Measurements from ENCODE around the gene COX7B2.

DNA sequence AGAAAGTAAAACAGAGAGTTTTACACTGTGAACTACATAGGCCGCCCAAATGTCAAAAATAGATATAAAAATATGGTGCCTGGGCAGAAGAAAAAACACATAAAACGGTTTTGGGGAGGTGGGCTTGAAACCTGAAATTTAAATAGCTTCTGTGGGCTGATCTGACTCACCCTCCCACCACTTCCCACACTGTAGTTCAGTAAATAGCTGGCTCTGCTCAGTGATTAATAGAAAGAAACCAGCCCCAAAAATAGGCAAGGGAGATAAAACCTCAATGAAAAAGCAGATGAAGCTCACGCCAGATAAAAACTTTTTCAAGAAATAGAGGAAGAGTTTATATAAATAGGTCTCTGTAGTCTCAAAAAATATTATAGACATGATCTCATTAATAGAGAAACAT, 13.2 kb upstream of the COX7B2 start:
- TF ChIP-seq, protein P1, sequence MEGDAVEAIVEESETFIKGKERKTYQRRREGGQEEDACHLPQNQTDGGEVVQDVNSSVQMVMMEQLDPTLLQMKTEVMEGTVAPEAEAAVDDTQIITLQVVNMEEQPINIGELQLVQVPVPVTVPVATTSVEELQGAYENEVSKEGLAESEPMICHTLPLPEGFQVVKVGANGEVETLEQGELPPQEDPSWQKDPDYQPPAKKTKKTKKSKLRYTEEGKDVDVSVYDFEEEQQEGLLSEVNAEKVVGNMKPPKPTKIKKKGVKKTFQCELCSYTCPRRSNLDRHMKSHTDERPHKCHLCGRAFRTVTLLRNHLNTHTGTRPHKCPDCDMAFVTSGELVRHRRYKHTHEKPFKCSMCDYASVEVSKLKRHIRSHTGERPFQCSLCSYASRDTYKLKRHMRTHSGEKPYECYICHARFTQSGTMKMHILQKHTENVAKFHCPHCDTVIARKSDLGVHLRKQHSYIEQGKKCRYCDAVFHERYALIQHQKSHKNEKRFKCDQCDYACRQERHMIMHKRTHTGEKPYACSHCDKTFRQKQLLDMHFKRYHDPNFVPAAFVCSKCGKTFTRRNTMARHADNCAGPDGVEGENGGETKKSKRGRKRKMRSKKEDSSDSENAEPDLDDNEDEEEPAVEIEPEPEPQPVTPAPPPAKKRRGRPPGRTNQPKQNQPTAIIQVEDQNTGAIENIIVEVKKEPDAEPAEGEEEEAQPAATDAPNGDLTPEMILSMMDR (IDR thresholded peaks at IDR 0.05 in 2 of 3, conservative IDR thresholded peaks at IDR 0.05 in 1 of 3; ENCODE audit: insufficient read depth in 2 of 3, low read depth in 1 of 3, low read length in 3 of 3) = no peak
- TF ChIP-seq NUFIP1 (IDR thresholded peaks at IDR 0.05; ENCODE audit: partially characterized antibody) (no peak), SOX6 (IDR thresholded peaks at IDR 0.05) (no peak), SIN3A (IDR thresholded peaks at IDR 0.05; ENCODE audit: borderline replicate concordance in 2 of 2, control insufficient read depth in 1 of 2, low read depth in 2 of 2, low read length in 2 of 2) (no peak), EZH2 (IDR thresholded peaks at IDR 0.05; ENCODE audit: borderline replicate concordance, low read depth, low read length) (no peak), YY1 (IDR thresholded peaks at IDR 0.05; ENCODE audit: borderline replicate concordance in 1 of 3, control insufficient read depth in 1 of 3, extremely low read depth in 1 of 3, insufficient read depth in 3 of 3, insufficient read length in 1 of 3, insufficient replicate concordance in 2 of 3, low read depth in 1 of 3, low read length in 2 of 3) (no peak), POLR2AphosphoS5 (IDR thresholded peaks at IDR 0.05; ENCODE audit: control insufficient read depth, insufficient read depth, low read depth, low read length) (no peak), JUND (IDR thresholded peaks at IDR 0.05; ENCODE audit: borderline replicate concordance, low read depth, low read length) (no peak), JUND (tag; IDR thresholded peaks at IDR 0.05; ENCODE audit: borderline replicate concordance, low read depth, low read length) (no peak), POLR2A (conservative IDR thresholded peaks at IDR 0.05) (no peak), EP300 (IDR thresholded peaks at IDR 0.05; ENCODE audit: low read length) (no peak)
- TF ChIP-seq, protein P2, sequence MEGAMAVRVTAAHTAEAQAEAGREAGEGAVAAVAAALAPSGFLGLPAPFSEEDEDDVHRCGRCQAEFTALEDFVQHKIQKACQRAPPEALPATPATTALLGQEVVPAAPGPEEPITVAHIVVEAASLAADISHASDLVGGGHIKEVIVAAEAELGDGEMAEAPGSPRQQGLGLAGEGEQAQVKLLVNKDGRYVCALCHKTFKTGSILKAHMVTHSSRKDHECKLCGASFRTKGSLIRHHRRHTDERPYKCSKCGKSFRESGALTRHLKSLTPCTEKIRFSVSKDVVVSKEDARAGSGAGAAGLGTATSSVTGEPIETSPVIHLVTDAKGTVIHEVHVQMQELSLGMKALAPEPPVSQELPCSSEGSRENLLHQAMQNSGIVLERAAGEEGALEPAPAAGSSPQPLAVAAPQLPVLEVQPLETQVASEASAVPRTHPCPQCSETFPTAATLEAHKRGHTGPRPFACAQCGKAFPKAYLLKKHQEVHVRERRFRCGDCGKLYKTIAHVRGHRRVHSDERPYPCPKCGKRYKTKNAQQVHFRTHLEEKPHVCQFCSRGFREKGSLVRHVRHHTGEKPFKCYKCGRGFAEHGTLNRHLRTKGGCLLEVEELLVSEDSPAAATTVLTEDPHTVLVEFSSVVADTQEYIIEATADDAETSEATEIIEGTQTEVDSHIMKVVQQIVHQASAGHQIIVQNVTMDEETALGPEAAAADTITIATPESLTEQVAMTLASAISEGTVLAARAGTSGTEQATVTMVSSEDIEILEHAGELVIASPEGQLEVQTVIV (CRISPR knock-in tag; IDR thresholded peaks at IDR 0.05; ENCODE audit: borderline replicate concordance) = no peak
- TF ChIP-seq, protein P3, sequence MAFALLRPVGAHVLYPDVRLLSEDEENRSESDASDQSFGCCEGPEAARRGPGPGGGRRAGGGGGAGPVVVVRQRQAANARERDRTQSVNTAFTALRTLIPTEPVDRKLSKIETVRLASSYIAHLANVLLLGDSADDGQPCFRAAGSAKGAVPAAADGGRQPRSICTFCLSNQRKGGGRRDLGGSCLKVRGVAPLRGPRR (CRISPR knock-in tag; IDR thresholded peaks at IDR 0.05) = no peak
- TF ChIP-seq, protein P4, sequence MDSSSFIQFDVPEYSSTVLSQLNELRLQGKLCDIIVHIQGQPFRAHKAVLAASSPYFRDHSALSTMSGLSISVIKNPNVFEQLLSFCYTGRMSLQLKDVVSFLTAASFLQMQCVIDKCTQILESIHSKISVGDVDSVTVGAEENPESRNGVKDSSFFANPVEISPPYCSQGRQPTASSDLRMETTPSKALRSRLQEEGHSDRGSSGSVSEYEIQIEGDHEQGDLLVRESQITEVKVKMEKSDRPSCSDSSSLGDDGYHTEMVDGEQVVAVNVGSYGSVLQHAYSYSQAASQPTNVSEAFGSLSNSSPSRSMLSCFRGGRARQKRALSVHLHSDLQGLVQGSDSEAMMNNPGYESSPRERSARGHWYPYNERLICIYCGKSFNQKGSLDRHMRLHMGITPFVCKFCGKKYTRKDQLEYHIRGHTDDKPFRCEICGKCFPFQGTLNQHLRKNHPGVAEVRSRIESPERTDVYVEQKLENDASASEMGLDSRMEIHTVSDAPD (CRISPR knock-in tag; IDR thresholded peaks at IDR 0.05) = no peak
- TF ChIP-seq, protein P5, sequence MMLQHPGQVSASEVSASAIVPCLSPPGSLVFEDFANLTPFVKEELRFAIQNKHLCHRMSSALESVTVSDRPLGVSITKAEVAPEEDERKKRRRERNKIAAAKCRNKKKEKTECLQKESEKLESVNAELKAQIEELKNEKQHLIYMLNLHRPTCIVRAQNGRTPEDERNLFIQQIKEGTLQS (IDR thresholded peaks at IDR 0.05) = no peak
- TF ChIP-seq, protein P5 (CRISPR knock-in tag; conservative IDR thresholded peaks at IDR 0.05) = no peak
